Activated CD4-positive, CD25-positive, alpha-beta regulatory T cell treated with anti-CD3 and anti-CD28 coated beads, Interleukin-2, amount 50 U/mL, for 72 hours (primary cell): Measurements from ENCODE around the gene PRR15.

Experiments
- DNase-seq: peaks from one replicate; pipeline ENCODE4 v3.0.0; 2021

PRR15 gene

DNA sequence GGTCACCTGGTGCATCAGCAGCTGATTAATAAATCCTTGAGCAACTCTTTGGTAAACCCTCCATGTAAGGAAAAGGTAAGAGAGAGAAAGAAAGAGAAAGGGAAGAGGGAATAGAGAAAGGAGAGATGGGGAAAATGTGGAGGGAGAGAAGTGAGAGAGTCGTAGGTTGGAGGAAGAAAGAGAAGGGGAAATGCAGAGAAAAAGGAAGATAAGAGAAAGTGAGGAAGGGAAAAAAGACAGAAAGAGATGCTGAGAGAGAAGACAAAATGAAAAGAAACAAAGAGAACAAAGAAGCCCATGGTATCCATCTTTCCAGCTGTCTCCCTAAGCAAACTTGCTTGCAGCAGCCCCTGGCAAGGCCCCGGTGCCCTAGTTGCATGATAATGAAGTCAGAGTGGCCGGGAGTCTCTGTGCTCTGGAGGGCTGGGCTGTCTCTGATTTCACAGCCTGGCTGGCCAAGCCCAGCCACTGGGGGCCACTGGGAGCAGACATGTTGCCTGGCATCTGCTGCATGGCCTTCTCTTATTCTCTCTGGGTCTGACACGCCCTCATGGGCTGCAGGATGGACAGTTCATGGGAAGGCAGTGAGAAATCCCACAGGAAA, 48.4 kb downstream of the PRR15 start:
- DNase-seq, result no peak

DNA sequence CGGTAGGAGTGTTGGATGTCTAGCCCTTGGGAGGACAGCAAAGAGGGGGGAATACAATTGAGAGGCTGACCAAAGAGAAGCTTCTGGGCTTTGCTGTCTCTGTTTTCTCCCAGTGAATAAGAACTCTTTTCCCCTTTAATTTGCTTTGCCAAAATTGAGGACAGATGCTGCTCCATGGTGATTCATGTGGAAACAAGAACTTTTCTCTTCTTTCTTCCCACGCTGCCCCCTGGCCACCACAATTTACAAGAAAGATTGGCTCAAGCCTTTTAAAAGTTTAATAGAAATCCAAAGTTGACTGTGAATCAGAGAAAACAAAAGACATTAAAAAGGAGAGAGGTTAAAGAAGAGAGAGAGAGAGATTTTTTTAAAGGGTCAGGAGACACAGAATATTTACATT, 49.0 kb downstream of the PRR15 start:
- DNase-seq, result no peak

DNA sequence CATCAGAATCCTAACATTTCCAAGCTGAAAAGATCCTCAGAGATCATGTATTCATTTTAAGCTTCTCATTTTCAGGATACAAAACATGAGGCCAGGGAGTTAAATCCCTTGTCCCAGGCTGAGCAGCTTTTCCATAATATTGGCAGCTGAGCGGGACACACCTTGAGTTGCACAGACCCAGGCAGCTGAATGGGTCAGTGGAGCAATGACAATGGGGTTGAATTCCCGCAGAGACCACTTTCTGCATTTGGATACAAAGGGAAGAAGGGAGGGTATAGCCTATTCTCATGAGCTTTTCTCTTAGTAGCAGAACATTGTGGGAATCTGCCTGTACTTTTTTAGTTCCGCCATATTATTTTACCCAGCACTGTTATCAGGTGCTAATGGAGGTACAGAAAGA, 49.5 kb downstream of the PRR15 start:
- no peak for DNase-seq

DNA sequence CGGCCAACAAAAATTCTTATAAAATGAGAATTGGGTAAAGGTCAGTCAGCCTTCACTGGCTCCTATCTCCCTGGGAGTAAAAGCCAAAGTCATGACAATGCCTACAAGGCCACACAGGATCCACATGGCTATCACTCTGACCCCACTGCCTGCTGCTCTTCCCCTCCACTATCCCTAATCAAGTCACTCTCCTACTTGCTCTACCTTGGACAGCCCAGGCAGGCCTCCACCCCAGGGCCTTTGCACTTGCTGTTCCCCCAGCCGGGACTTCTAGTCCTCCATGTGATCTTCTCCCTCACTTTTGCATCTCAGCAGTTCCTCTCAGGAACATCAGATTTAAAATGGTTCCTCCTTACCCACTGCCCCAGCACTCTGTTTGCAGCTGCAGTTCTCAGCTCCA, 50.6 kb downstream of the PRR15 start:
- DNase-seq, result no peak
